NCI-H128 (cell line): ENCODE data around the gene ZNF831.

ENCODE experiments used
- DNase-seq: peaks from one replicate; lab custom pipeline; 2025; ENCODE audit not compliant: unreplicated experiment; lab: John Stamatoyannopoulos, UW

The ZNF831 gene

DNA sequence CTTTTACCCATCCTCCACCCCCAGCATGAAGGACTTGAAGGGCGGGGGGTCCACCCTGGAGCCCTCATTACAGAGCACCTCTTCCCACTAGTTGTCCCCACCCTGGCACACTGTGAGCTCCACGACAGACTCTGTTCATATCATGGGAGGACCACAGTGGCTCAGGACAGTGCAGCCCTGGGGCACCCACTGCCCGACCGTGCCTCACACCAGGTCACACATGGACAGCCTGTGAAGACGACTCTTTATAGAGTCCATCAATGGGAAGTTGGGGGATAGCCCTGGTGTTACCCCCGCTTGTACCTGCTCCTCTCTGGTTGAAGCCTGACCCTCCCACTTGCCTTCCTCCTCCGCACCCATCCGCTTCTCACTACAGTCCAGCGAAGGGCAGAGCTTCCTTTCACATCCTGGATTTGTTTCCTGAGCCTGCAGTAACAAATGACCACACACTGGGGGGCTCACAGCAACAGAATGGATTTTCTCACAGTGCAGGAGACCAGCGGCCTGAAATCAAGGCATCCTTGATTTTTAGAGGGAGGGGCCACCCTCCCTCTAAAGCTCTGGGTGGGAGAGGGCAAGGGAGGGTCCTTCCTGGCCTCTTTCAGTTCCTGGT is 15.5 kb downstream of the ZNF831 start:
- no peak for DNase-seq

DNA sequence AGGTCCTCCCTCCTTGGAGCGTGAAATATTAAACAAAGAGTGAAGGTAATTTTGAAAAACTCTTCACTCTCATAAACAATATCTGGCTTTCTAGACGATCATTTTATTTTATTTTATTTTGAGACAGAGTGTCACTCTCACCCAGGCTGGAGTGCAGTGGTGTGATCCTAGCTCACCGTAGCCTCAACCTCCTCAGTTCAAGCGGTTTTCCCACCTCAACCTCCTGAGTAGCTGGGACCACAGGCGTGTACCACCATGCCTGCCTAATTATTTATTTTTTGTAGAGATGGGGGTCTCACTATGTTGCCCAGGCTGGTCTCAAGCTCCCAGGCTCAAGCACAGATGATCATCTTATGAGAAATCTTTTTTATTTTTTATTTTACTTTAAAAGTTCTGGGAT is 16.4 kb downstream of the ZNF831 start:
- no peak for DNase-seq

DNA sequence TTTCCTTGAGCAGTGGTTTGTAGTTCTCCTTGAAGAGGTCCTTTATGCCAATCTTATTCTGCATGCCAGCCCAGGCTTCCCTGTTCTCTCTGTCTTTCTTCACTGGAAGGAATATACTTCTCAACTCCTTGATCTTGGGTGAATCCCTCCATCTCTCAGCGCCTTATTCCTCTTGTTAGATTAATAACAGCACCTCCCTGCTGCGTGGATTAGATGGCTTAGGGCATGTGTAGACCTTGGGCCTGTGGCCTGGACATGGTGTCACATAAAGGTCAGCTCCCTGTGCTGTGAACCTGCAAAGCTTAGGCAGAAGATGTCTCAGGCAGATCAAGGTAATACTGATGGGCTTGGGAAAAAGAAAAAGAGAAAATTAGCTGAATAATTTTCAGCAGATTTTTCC is 18.3 kb downstream of the ZNF831 start:
- no peak for DNase-seq

DNA sequence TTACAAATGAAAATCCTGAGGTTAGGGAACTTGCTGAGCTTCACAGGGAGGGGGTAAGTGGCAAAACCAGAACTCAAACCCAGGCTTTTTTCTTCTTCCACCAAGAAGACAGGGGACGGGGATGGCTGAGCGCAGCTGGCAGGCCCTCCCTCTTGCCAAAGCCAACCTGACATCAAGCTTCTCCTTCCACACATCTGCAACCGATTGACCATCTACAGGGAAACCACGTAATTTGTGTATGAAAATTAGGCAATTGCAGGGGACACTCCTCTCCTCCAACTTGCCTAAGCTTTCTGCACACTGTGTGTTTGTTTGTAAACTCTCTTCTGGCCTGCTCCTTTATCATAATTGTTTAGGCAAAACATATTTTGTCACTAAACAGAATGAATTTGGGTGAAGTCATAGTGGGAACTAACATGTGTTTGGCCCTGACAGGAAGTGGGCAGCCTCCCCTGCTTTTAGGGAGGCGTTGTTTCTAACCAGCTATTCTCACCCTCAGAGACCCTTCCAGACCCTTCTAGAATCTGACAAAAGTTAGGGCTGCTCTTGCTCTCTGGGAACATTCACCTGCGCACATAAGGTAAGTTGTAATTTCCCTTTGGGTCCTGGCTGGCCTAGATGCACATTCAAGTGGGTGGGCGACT is 18.9 kb downstream of the ZNF831 start:
- no peak for DNase-seq

DNA sequence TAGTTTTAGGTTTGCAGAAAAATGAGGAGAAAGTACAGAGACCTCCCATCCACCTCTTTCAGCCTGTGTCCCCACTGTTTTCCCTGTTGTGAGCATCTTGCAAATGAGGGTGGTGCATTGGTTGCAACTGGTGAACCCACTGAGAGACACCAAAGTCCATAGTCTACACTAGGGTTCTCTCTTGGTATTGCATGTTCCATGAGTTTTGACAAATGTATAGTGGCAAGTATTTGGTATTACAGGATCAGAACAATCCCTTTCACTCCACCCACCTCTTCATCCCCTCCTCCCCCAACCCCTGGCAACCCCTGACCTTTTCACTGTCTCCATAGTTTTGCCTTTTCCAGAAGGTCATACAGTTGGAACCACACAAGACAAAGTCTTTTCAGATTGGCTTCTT is 20.1 kb downstream of the ZNF831 start:
- DNase-seq, result no peak

DNA sequence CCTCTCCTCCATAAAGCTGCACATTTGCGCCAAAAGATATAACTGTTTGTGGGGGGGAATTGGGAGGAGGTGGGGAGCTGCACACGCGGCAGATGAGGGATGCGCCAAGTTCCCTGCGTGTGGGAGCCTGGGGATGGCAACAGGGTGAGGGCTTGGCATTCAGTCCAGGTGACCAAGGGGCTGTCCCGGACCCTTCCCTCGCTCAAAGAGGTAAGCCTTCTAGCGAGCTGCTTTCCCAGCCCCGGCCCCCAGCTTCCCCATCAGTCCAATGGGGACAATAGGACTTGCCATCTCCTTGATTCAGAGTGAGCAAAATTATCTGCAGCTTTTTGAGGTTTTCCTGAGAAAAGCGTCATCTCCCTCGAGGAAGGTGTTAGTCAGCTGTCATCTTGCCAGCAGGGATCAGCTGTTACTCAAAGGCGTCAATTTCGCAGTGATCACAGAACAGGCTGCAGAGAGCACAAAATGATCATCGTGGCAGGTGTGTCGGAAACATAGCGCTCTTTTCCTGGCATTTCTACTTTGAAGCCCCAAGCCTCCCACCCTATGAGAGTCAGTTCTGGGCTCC is 21.3 kb downstream of the ZNF831 start:
- DNase-seq, result no peak

DNA sequence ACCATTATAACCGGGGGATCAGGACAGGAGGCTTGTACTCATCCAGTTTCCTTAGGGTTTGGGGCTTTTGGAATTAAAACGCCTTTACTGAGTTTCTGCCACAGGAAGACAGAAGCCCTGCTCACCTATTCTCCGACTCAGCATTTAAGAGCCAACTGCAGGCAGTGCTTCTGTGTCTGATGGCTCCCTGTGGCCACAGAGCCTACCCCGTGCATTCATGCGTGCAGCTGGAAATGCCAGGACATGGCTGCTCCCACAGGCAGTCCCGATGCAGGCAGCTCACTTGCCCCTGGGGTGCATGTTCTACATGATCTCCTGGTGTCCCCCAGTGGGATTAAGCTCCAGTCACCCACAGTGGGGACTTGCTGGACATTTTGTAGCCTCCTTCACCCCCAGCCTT is 22.2 kb downstream of the ZNF831 start:
- no peak for DNase-seq

DNA sequence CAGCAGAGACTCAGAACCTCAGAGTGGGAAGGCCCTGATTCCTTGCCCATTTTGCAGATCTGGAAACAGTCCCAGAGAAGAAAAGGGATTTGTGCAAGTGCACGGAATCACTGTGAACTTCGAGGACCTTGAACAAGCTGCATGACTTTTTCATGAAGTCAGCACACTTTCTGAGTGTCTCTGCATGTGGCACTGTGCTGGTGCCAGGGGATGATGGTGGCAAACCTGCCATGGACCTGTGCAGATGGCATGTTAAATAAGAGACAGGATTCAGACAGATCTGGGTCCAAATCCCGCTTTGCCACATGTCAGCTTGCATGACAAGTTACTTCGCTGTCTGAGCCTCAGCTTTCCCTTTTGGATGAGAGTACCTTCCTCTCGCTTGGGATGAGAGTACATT is 26.8 kb downstream of the ZNF831 start:
- DNase-seq, result no peak

DNA sequence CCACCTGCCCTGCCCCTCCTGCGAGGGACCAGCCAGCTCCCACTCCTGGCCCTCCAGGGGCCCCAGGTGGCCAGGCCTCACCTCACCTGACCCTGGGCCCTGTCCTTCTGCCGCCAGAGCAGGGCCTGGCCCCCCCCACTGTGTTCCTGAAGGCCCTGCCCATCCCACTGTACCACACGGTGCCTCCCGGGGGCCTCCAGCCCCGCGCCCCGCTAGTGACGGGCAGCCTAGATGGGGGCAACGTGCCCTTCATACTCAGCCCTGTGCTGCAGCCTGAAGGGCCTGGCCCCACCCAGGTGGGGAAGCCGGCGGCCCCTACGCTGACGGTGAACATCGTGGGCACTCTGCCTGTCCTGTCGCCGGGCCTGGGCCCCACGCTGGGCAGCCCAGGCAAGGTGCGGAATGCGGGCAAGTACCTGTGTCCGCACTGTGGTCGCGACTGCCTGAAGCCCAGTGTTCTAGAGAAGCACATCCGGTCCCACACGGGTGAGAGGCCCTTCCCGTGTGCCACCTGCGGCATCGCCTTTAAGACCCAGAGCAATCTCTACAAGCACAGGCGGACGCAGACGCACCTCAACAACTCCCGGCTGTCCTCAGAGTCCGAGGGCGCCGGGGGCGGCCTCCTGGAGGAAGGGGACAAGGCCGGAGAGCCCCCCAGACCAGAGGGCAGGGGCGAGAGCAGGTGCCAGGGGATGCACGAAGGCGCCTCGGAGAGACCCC is 27.6 kb downstream of the ZNF831 start:
- no peak for DNase-seq

DNA sequence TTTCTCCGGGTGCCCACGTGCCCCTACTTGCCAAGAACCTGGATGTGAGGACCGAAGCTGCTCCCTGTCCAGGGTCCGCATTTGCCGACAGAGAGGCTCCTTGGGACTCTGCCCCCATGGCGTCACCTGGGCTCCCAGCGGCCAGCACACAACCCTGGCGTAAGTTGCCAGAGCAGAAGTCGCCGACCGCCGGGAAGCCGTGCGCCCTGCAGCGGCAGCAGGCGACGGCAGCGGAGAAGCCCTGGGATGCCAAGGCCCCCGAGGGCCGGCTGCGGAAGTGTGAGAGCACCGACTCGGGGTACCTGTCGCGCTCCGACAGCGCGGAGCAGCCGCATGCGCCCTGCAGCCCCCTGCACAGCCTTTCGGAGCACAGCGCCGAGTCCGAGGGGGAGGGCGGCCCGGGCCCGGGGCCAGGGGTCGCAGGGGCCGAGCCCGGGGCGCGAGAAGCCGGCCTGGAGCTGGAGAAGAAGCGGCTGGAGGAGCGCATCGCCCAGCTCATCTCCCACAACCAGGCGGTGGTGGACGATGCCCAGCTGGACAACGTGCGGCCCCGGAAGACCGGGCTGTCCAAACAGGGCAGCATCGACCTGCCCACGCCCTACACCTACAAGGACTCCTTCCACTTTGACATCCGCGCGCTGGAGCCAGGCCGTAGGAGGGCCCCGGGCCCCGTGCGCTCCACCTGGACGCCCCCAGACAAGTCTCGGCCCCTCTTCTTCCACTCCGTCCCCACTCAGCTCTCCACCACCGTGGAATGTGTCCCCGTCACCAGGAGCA is 28.3 kb downstream of the ZNF831 start:
- DNase-seq, result no peak

DNA sequence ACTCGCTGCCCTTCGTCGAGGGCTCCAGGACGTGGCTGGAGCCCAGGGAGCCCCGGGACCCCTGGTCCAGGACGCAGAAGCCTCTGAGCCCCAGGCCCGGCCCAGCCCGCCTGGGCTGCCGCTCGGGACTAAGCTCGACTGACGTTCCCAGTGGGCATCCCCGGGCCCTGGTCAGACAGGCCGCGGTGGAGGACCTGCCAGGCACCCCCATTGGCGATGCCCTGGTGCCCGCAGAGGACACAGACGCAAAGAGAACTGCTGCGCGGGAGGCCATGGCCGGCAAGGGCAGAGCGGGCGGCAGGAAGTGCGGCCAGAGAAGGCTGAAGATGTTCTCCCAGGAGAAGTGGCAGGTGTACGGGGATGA is 28.9 kb downstream of the ZNF831 start:
- DNase-seq, result no peak

DNA sequence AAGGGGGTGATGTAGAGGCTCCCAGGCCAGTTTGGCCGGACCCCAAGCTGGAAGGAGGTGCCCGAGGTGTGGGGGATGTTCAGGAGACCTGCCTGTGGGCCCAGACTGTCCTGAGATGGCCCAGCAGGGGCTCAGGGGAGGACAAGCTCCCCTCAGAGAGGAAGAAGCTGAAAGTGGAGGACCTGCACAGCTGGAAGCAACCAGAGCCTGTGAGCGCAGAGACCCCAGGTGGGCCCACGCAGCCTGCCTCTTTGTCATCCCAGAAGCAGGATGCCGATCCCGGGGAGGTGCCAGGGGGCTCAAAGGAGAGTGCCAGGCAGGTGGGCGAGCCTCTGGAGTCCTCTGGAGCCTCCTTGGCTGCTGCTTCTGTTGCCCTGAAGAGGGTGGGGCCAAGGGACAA is 29.7 kb downstream of the ZNF831 start:
- DNase-seq, result no peak

DNA sequence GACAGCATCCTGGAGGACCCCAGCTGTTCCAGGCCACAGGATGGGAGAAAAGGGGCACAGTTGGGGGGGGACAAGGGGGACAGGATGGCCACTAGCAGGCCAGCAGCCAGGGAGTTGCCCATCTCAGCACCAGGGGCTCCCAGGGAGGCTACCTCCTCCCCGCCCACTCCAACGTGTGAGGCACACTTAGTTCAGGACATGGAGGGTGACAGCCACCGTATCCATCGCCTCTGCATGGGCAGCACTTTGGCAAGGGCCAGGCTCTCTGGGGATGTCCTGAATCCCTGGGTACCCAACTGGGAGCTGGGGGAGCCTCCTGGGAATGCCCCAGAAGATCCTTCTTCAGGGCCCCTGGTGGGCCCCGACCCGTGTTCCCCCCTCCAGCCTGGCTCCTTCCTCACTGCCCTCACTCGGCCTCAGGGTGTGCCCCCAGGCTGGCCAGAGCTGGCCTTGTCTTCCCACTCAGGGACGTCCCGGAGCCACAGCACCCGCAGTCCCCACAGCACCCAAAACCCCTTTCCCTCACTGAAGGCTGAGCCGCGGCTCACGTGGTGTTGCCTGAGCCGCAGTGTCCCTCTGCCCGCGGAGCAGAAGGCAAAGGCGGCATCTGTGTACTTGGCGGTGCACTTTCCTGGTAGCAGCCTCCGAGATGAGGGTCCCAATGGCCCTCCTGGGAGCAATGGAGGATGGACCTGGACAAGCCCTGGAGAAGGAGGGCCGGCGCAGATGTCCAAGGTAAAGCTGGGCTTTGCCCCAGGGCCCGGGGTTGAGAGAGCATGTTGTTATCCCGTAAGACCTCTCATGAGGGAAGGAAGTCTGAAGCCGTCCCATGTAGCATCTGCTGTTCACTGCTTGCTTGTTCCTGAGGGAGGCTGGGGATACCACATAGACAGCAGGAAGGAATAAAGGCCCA is 30.7 kb downstream of the ZNF831 start:
- no peak for DNase-seq

DNA sequence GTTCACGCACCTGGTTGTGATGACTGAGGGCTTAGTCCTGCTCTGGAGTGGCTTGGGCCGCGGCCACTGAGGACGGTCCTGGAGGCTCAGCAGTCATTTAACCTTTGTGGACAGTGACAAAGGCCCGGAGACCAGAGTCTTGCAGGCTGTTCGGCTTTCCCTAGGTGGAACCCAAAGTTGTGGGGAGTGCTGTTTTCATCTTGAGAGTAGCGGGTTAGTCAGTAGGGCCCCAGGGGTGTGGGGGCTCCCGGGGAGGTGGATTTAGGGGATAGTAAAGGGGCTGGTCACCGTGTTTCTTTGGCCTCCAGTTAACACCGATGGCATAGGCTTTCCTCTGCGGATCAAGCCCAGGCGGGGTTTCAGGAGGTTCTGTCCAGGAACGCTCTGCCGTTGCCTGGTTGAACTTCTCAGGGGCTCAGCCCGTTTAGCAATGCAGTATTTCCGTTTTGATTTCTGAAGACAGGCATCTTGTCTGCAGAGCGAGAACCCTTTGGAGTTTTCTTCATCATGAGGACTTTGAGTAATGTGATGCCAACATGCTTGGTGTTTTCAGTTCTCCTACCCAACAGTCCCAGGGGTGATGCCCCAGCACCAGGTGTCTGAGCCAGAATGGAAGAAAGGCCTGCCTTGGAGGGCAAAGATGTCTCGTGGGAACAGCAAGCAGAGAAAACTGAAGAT is 31.8 kb downstream of the ZNF831 start:
- no peak for DNase-seq

DNA sequence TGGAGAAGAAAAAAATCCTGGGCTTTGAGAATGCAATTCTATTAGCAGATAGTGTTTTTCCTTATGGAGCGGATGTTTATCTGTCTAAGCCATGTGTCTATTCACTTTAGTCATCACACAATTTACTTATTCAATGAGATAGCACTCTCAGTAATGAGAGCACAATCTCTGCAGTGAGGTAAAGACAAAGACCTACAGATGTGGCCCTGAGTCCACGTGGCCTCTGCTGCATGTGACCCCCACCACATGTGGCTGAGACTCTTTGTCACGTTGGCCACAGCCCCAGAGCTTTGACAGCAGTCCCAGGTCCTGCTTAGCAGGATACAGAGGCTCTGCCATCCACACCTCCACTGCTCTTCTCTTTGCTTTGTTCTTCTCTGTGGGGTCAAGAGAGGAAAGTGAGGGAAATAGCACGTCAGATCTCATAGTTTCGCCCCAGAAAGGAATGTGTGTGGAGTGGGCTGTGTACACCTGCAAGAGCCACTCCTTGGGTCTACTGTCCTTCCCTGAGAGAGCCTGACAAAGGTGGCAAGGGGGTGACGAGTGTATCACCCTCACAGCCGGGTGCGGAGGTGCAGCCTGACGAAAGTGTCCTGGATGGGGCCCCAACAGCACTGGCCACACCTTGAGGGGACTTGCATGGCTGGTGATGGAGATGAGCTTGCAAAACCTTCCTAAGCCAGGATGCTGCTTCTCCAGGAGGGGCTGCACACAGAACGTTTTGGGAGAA is 40.7 kb downstream of the ZNF831 start:
- DNase-seq, result no peak

DNA sequence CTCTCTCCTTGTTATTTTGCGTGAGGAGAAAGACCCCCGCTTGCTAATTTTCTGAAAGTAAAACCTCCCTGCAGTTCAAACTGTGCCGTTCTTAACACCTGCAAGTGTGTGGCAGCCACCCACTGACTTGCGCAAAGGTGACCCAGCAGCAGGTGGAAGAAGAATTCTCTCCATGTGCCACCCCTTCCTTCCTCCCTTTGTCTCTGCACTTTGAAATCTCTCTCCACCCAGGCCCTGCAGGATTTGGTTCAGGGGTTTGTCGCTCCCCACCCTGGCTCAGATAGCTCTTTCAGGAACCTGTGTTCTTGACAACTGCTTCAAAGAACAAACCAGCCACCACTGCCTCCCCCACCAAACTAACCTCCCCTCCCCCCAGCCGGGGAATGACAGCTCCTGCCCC is 41.4 kb downstream of the ZNF831 start:
- DNase-seq, result no peak

DNA sequence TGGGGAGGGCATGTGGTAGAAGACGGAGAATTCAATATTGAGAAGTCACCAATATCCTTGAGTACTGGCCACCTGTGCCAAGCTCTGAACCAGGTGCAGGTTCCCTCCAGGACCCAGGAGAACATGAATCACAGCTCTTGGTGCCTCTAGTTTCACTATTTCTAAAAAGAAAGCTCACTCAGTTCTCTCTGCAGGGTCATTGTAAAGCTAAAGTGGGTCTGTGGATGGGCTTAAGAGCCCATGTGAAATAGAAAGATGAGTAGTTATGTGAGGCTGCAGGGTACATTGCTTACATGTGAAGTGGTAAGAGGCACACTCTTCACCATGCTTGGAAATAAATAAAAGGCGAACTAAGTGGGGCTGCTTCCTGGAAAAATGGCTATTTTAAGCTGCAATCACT is 43.6 kb downstream of the ZNF831 start:
- DNase-seq, result no peak

DNA sequence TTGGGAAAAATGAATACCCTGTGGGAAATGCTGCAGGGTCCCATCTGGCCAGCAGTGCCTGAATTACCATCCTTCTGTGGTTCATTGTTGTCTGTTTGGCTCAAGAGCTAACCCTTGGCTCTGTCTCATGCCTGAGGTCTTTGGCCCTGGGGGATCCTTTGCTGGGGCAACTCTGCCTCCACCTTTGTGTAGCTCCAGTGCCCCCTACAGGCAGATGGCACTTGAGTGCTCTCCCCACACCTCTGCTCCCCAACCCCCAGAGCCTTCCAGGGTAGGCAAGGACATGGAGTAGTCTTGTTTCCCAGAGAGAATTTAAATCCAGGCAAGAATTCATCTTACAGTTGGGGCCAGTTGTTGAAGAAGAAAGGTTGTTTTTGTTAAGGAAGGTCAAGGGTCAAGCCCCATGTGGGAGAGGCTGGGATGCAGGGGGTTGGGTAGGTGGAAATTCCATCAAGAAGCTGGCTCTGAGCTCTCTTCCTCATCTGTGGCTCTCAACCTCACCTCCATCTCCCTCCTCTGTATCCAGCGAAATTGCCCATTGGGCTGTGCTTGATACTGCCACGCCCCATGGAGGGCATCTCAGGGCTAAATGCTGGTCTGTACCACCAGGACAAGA is 44.2 kb downstream of the ZNF831 start:
- DNase-seq, result no peak

DNA sequence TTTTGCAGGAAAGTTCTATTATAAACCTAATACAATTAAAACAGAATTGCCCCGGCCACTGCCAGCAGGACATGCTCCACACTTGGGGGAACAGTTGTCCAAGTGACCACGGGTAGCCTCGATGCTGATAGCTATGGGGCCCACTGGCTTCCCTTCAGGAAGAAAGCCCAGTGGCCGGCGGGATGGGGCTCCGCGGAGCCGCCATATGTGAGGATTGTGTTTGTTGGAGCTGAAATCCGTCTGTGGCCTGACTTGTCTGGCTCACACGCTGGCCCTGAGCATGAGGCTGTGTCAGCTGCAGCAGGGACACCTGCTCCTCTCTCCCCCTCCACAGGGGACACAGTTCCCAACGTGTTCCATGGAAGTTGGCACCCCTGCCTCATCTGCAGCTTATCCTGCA is 46.6 kb downstream of the ZNF831 start:
- no peak for DNase-seq
